Measurements from ENCODE around the gene KLHL13.
"Not testable (repeated sequence)": the region's sequence is repeated elsewhere in the genome, so short reads cannot be mapped to it uniquely, and the experiment has no call there.

Gene KLHL13

DNA sequence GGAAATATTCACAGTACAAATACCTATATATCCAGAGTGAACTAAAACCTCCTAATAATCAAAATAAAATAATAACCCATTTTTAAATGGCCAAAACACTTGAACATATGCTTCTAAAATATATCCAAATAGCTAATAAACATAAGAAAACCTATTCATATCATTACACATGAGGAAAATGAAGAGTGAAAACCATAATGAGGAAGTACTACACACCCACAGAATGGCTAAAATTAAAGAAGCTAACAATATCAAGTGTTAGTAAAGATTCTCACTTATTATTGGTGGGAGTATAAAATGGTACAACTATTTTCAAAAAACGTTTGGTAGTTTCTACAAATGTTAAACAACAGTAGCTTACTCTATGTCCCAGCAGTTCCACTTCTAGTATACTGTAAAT lies 92.1 kb downstream of the KLHL13 start:
- H3K4me3 ChIP-seq (ENCODE audit: insufficient read depth, low read length, poor library complexity, severe bottlenecking), result no peak overlapping the region
- H3K27me3 ChIP-seq (ENCODE audit: low read length), result no peaks in the 10 kb centered on the region
- TF ChIP-seq, protein P1, sequence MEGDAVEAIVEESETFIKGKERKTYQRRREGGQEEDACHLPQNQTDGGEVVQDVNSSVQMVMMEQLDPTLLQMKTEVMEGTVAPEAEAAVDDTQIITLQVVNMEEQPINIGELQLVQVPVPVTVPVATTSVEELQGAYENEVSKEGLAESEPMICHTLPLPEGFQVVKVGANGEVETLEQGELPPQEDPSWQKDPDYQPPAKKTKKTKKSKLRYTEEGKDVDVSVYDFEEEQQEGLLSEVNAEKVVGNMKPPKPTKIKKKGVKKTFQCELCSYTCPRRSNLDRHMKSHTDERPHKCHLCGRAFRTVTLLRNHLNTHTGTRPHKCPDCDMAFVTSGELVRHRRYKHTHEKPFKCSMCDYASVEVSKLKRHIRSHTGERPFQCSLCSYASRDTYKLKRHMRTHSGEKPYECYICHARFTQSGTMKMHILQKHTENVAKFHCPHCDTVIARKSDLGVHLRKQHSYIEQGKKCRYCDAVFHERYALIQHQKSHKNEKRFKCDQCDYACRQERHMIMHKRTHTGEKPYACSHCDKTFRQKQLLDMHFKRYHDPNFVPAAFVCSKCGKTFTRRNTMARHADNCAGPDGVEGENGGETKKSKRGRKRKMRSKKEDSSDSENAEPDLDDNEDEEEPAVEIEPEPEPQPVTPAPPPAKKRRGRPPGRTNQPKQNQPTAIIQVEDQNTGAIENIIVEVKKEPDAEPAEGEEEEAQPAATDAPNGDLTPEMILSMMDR (IDR thresholded peaks at IDR 0.05; ENCODE audit: insufficient read depth, low read length, poor library complexity, severe bottlenecking), result no peak
- no peak for TF ChIP-seq EZH2phosphoT487 (conservative IDR thresholded peaks at IDR 0.05; ENCODE audit: low read length)
- no peaks in the 10 kb centered on the region for H3K9me2 ChIP-seq (replicated peaks; ENCODE audit: insufficient read depth, low read length)
- H3F3A ChIP-seq (ENCODE audit: insufficient read depth), result no peaks in the 10 kb centered on the region
- H3K79me2 ChIP-seq (ENCODE audit: insufficient read depth, low read length), result no peaks in the 10 kb centered on the region
- H3K4me2 ChIP-seq (ENCODE audit: low read depth, low read length, poor library complexity, severe bottlenecking), result no peak overlapping the region
- H3K36me3 ChIP-seq (ENCODE audit: low read length), result no peaks in the 10 kb centered on the region
- no peak overlapping the region for H3K9ac ChIP-seq (ENCODE audit: low read length)
- H3K27ac ChIP-seq (ENCODE audit: low read depth, low read length), result no peak overlapping the region
- no peaks in the 10 kb centered on the region for H3K9me3 ChIP-seq (ENCODE audit: insufficient read depth, low read length)
- H2AFZ ChIP-seq (ENCODE audit: low read depth, low read length, severe bottlenecking), result no peak overlapping the region
- H4K20me1 ChIP-seq (ENCODE audit: low read depth, low read length), result no peaks in the 10 kb centered on the region

DNA sequence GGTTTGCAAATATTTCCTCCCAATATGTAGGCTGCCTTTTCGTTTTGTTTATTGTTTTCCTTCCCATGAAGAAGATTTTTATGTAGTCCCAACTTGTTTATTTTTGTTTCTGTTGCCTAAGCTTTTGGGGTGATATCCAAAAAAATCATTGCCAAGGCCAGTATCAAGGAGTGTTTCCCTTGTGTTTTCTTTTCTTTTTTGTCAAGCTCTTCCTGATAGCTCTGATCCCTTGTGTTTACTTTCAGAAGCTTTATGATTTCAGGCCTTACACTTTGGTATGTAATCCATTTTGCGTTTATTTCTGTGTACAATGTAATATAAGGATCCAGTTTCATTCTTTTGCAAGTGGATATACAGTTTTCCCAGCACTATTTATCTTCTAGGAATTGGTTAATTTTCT lies 93.9 kb downstream of the KLHL13 start:
- Histone ChIP-seq H3F3A (ENCODE audit: insufficient read depth) (no peaks in the 10 kb centered on the region), H3K9me2 (replicated peaks; ENCODE audit: insufficient read depth, low read length) (no peaks in the 10 kb centered on the region), H2AFZ (ENCODE audit: low read depth, low read length, severe bottlenecking) (no peak overlapping the region), H3K4me3 (ENCODE audit: insufficient read depth, low read length, poor library complexity, severe bottlenecking) (no peak overlapping the region), H3K79me2 (ENCODE audit: insufficient read depth, low read length) (no peaks in the 10 kb centered on the region), H3K27ac (ENCODE audit: low read depth, low read length) (no peak overlapping the region), H3K4me2 (ENCODE audit: low read depth, low read length, poor library complexity, severe bottlenecking) (no peak overlapping the region), H4K20me1 (ENCODE audit: low read depth, low read length) (no peaks in the 10 kb centered on the region), H3K36me3 (ENCODE audit: low read length) (no peaks in the 10 kb centered on the region), H3K9ac (ENCODE audit: low read length) (no peak overlapping the region), H3K9me3 (ENCODE audit: insufficient read depth, low read length) (no peaks in the 10 kb centered on the region), H3K27me3 (ENCODE audit: low read length) (no peaks in the 10 kb centered on the region)
- TF ChIP-seq, protein P1 (IDR thresholded peaks at IDR 0.05; ENCODE audit: insufficient read depth, low read length, poor library complexity, severe bottlenecking), result no peak
- no peak for TF ChIP-seq EZH2phosphoT487 (conservative IDR thresholded peaks at IDR 0.05; ENCODE audit: low read length)

DNA sequence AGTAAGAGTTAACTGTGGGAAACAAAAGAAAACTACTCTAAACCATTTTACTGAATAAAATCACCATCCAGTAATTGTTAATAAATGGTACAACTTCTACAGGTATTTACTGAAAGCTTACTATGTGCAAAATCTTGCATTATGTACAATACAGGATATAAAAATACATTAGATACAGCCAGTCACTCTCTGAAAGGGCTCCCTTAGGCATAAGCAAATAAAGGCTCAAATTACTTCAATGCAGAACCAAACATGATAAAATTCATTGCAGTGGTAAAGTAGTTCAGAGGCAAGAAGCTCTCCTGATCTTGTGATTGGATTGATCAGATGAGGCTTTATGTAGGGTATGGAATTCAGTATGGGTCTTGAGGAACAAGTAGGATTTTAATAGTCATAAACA lies 100.2 kb downstream of the KLHL13 start:
- Histone ChIP-seq H3K4me3 (ENCODE audit: insufficient read depth, low read length, poor library complexity, severe bottlenecking) (no peak overlapping the region), H3K4me2 (ENCODE audit: low read depth, low read length, poor library complexity, severe bottlenecking) (no peak overlapping the region), H3K27me3 (ENCODE audit: low read length) (no peaks in the 10 kb centered on the region), H3F3A (ENCODE audit: insufficient read depth) (no peaks in the 10 kb centered on the region), H4K20me1 (ENCODE audit: low read depth, low read length) (no peaks in the 10 kb centered on the region), H3K36me3 (ENCODE audit: low read length) (no peaks in the 10 kb centered on the region), H3K9me2 (replicated peaks; ENCODE audit: insufficient read depth, low read length) (no peaks in the 10 kb centered on the region), H3K27ac (ENCODE audit: low read depth, low read length) (no peak overlapping the region), H3K9me3 (ENCODE audit: insufficient read depth, low read length) (no peaks in the 10 kb centered on the region), H3K79me2 (ENCODE audit: insufficient read depth, low read length) (no peaks in the 10 kb centered on the region), H3K9ac (ENCODE audit: low read length) (no peak overlapping the region), H2AFZ (ENCODE audit: low read depth, low read length, severe bottlenecking) (no peak overlapping the region)
- no peak for TF ChIP-seq EZH2phosphoT487 (conservative IDR thresholded peaks at IDR 0.05; ENCODE audit: low read length)
- TF ChIP-seq, protein P1 (IDR thresholded peaks at IDR 0.05; ENCODE audit: insufficient read depth, low read length, poor library complexity, severe bottlenecking), result no peak

DNA sequence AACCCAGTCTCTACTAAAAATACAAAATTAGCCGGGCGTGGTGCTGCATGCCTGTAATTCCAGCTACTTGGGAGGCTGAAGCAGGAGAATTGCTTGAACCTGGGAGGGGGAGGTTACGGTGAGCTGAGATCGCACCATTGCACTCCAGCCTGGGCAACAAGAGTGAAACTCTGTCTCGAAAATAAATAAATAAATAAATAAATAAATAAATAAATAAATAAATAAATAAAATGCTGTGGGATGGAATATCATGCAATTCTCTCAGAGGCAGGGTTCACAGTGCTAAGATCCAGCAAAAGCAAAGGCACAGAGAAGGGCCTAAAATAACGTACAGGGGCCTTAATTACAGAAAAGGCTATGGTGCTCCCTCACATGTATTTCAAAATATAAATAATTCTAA lies 114.2 kb downstream of the KLHL13 start:
- not testable (repeated sequence) for H3K27ac ChIP-seq (ENCODE audit: low read depth, low read length)

More for the DNA sequence above, 114.2 kb downstream of the KLHL13 start:
- H3K4me3 ChIP-seq (ENCODE audit: insufficient read depth, low read length, poor library complexity, severe bottlenecking); H3K9me2 ChIP-seq (replicated peaks; ENCODE audit: insufficient read depth, low read length); H3K27me3 ChIP-seq (ENCODE audit: low read length); H3K4me2 ChIP-seq (ENCODE audit: low read depth, low read length, poor library complexity, severe bottlenecking); H4K20me1 ChIP-seq (ENCODE audit: low read depth, low read length); H3K9ac ChIP-seq (ENCODE audit: low read length); H3K36me3 ChIP-seq (ENCODE audit: low read length); H2AFZ ChIP-seq (ENCODE audit: low read depth, low read length, severe bottlenecking); H3K79me2 ChIP-seq (ENCODE audit: insufficient read depth, low read length); H3F3A ChIP-seq (ENCODE audit: insufficient read depth); H3K9me3 ChIP-seq (ENCODE audit: insufficient read depth, low read length): not testable (repeated sequence)

Data from SU-DHL-6 (cell line).